GM12878 (cell line): ENCODE measurements around the gene IPCEF1. TPM values are rescaled to one million over a fixed set of nuclear protein-coding genes. Genes with fewer than 3 reads are reported as not detected.

Source experiments
- ATAC-seq: fragments of 200-7000 bp; cut with Tn5 transposase; 3 replicates; pipeline ENCODE4 v1.9.1; 2020; ENCODE audit warnings: mild to moderate bottlenecking, moderate library complexity
- BruUV-seq: library from RNA; stranded (reverse); fragments of 400-500 nt; replicated peaks from 2 replicates; lab custom pipeline; 2021; lab: Mats Ljungman, UMichigan
- CTCF ChIA-PET: fragments of 300-600 bp; sonication (Branson Sonifier 250); formaldehyde crosslinking; extraction: SDS; loops from one replicate; lab custom pipeline; 2021; ENCODE audit warnings: inconsistent platforms; lab: Yijun Ruan, JAX
- POLR2A ChIA-PET: fragments of 350-600 bp; formaldehyde crosslinking; extraction: SDS; loops from one replicate; lab custom pipeline; 2021; ENCODE audit warnings: inconsistent platforms; lab: Charles Lee
- RAD21 ChIA-PET: fragments of 300-600 bp; sonication (Branson Sonifier 250); formaldehyde crosslinking; loops from one replicate; lab custom pipeline; 2023; ENCODE audit warnings: antibody characterized with exemption; ENCODE audit not compliant: unreplicated experiment; lab: Charles Lee
- SMC1A ChIA-PET: fragments of 300-600 bp; sonication (Branson Sonifier 250); formaldehyde crosslinking; loops from one replicate; lab custom pipeline; 2023; ENCODE audit not compliant: unreplicated experiment, uncharacterized antibody; lab: Charles Lee
- DNase-seq: peaks from one replicate; pipeline ENCODE4 v3.0.0-alpha.2; 2011; ENCODE audit warnings: low read depth, low spot score
- FAIRE-seq: peaks from 3 replicates; lab custom pipeline; 2011; peaks lifted over from hg19 to GRCh38; lab: Jason Lieb, UNC
- H2AFZ ChIP-seq: 2 replicates; pipeline ENCODE4 v1.6.0; 2011; ENCODE audit warnings: low read depth, low read length, control low read depth; ENCODE audit not compliant: control insufficient read depth
- H3K27ac ChIP-seq: 2 replicates; pipeline ENCODE4 v1.5.1; 2011; ENCODE audit warnings: control low read depth; ENCODE audit not compliant: control insufficient read depth, insufficient read depth
- H3K27me3 ChIP-seq, 2 experiments: replicated peaks in 1 of 2; 2 replicates each; pipeline versions ENCODE4 v1.6.0 to v1.6.1; 2011; ENCODE audit warnings: low read length in 1 of 2; ENCODE audit not compliant: control insufficient read depth in 2 of 2, insufficient read depth in 2 of 2
- H3K36me3 ChIP-seq, 2 experiments: 2 replicates each; pipeline ENCODE4 v1.5.1; 2011; ENCODE audit warnings: low read length in 1 of 2; ENCODE audit not compliant: control insufficient read depth in 2 of 2, insufficient read depth in 2 of 2
- H3K4me1 ChIP-seq: 2 replicates; pipeline ENCODE4 v1.6.1; 2011; ENCODE audit warnings: mild to moderate bottlenecking, low read length, moderate library complexity, mixed read lengths; ENCODE audit not compliant: control insufficient read depth, insufficient read depth
- H3K4me2 ChIP-seq: 2 replicates; pipeline ENCODE4 v1.6.0; 2011; ENCODE audit warnings: control low read depth; ENCODE audit not compliant: control insufficient read depth, insufficient read depth
- H3K4me3 ChIP-seq: fragments of 200-600 bp; sonication (generic); 2 replicates; pipeline ENCODE4 v1.5.1; 2016
- H3K79me2 ChIP-seq: 2 replicates; pipeline ENCODE4 v1.6.0; 2011; ENCODE audit warnings: low read length; ENCODE audit not compliant: control insufficient read depth, insufficient read depth
- H3K9ac ChIP-seq: 2 replicates; pipeline ENCODE4 v1.8.0; 2011; ENCODE audit warnings: low read length, control low read depth, mixed read lengths; ENCODE audit not compliant: control insufficient read depth, insufficient read depth
- H3K9me3 ChIP-seq: replicated peaks from 3 replicates; pipeline ENCODE4 v1.5.1; 2011; ENCODE audit warnings: mild to moderate bottlenecking, low read length; ENCODE audit not compliant: control insufficient read depth, insufficient read depth
- H4K20me1 ChIP-seq: 2 replicates; pipeline ENCODE4 v1.6.0; 2011; ENCODE audit not compliant: control insufficient read depth, insufficient read depth
- BHLHE40 ChIP-seq, 2 experiments: fragments of 450-650 bp in 1 of 2; IDR thresholded peaks; 2 replicates each; pipeline ENCODE4 v1.6.1; 2011 to 2017; ENCODE audit warnings: low read depth in 2 of 2, borderline replicate concordance in 1 of 2, improper control_type of control experiment in 1 of 2, low read length in 1 of 2, mild to moderate bottlenecking in 1 of 2
- CEBPB ChIP-seq, 2 experiments: fragments of 150-350 bp in 1 of 2; IDR thresholded peaks; 2 replicates each; pipeline ENCODE4 v1.6.1; 2012 to 2014; ENCODE audit warnings: low read depth in 2 of 2, low read length in 2 of 2, borderline replicate concordance in 1 of 2, inconsistent platforms in 1 of 2
- CTCF ChIP-seq, 3 experiments: IDR thresholded peaks in 2 of 3; conservative IDR thresholded peaks in 1 of 3; 2 replicates each; pipeline ENCODE4 v1.5.1; 2011; ENCODE audit warnings: low read depth in 3 of 3, low read length in 3 of 3, mild to moderate bottlenecking in 3 of 3, control low read depth in 2 of 3, moderate library complexity in 2 of 3, inconsistent platforms in 1 of 3, mixed read lengths in 1 of 3; ENCODE audit not compliant: control insufficient read depth in 2 of 3, insufficient read depth in 1 of 3; ENCODE audit errors: extremely low read depth in 1 of 3
- E2F4 ChIP-seq: IDR thresholded peaks from 2 replicates; pipeline ENCODE4 v1.6.1; 2012; ENCODE audit warnings: low read depth, low read length, improper control_type of control experiment
- FOXM1 ChIP-seq: IDR thresholded peaks from 2 replicates; pipeline ENCODE4 v1.6.1; 2012; ENCODE audit warnings: low read depth, mild to moderate bottlenecking, inconsistent platforms, low read length, moderate library complexity
- GATAD2B ChIP-seq: fragments of 450-650 bp; conservative IDR thresholded peaks from 2 replicates; pipeline ENCODE4 v1.6.1; 2017; ENCODE audit warnings: low read depth, mild to moderate bottlenecking, moderate library complexity
- HDAC2 ChIP-seq: fragments of 200-600 bp; sonication (generic); IDR thresholded peaks from 2 replicates; pipeline ENCODE4 v1.6.1; 2017
- KDM1A ChIP-seq: fragments of 200-600 bp; sonication (generic); IDR thresholded peaks from 2 replicates; pipeline ENCODE4 v1.6.1; 2016; ENCODE audit warnings: borderline replicate concordance
- NFIC ChIP-seq: IDR thresholded peaks from 2 replicates; pipeline ENCODE4 v1.6.1; 2012; ENCODE audit warnings: low read depth, mild to moderate bottlenecking, inconsistent platforms, low read length, moderate library complexity
- PAX8 ChIP-seq: fragments of 450-650 bp; IDR thresholded peaks from 2 replicates; pipeline ENCODE4 v1.6.1; 2017; ENCODE audit warnings: mild to moderate bottlenecking, moderate library complexity
- RAD21 ChIP-seq: IDR thresholded peaks from 2 replicates; pipeline ENCODE4 v1.6.1; 2011; ENCODE audit warnings: mild to moderate bottlenecking, low read depth, low read length, moderate library complexity; ENCODE audit not compliant: insufficient read depth
- RBBP5 ChIP-seq: fragments of 200-600 bp; sonication (generic); conservative IDR thresholded peaks from 2 replicates; pipeline ENCODE4 v1.6.1; 2016
- SKIL ChIP-seq: fragments of 450-650 bp; IDR thresholded peaks from 2 replicates; pipeline ENCODE4 v1.6.1; 2017; ENCODE audit warnings: mild to moderate bottlenecking, low read depth, inconsistent platforms; ENCODE audit not compliant: poor library complexity, severe bottlenecking
- TCF7 ChIP-seq: IDR thresholded peaks from 2 replicates; pipeline ENCODE4 v1.6.1; 2014; ENCODE audit warnings: antibody characterized with exemption, borderline replicate concordance
- WRNIP1 ChIP-seq: IDR thresholded peaks from 2 replicates; pipeline ENCODE4 v1.6.1; 2011; ENCODE audit warnings: low read depth, low read length, improper control_type of control experiment, borderline replicate concordance
- YY1 ChIP-seq: IDR thresholded peaks from 2 replicates; pipeline ENCODE4 v1.6.1; 2011; ENCODE audit warnings: low read depth, mild to moderate bottlenecking, low read length
- ZBED1 ChIP-seq: IDR thresholded peaks from 2 replicates; pipeline ENCODE4 v1.6.1; 2016; ENCODE audit warnings: borderline replicate concordance
- ZNF24 ChIP-seq: fragments of 450-650 bp; IDR thresholded peaks from 2 replicates; pipeline ENCODE4 v1.6.1; 2017; ENCODE audit warnings: antibody characterized with exemption, mild to moderate bottlenecking
- WGBS: methylation state at CpG from one replicate; pipeline ENCODE4 v1.1.6; 2016; ENCODE audit warnings: low lambda C conversion rate; ENCODE audit not compliant: insufficient replicate concordance, insufficient coverage; ENCODE audit errors: missing lambda C conversion rate; 5-methylcytosine and 5-hydroxymethylcytosine counted together
- in situ Hi-C: fragments of 300-500 bp; cut with MboI; formaldehyde crosslinking; loops from 9 replicates; pipeline ENCODE4 v1.14.3; 2018; ENCODE audit warnings: mixed read lengths
- intact Hi-C: fragments of 100-400 bp; cut with micrococcal nuclease; formaldehyde crosslinking; loops from one replicate; pipeline ENCODE4 v1.14.2; 2022; ENCODE audit not compliant: unreplicated experiment
- polyA plus RNA-seq, 11 experiments: library from polyadenylated mRNA; depleted of rRNA in 4 of 11; unstranded in 6 of 11; stranded (reverse) in 5 of 11; fragments of >200 nt; fragmentation: Nextera tagmentation in 4 of 11; fragmentation: Illumina TruSeq in 1 of 11; extraction: Ambion mirVana in 4 of 11; extraction: Trizol in 1 of 11; gene quantifications; 1 replicate in 1 of 11; 2 replicates in 10 of 11; pipeline versions ENCODE4 v1.2.1 to v1.2.3, GENCODE V29; 2011 to 2016; ENCODE audit warnings: inconsistent platforms in 2 of 11, missing spikeins in 2 of 11, low read depth in 1 of 11
- total RNA-seq, 4 experiments: library from RNA; depleted of rRNA in 3 of 4; stranded (reverse); fragments of >200 nt in 3 of 4; fragmentation: Illumina TruSeq in 1 of 4; extraction: Trizol in 1 of 4; gene quantifications; 2 replicates each; pipeline versions ENCODE4 v1.2.1 to v1.2.3, GENCODE V29; 2013 to 2021

Gene IPCEF1
- total and polyA plus RNA-seq, 10 of the 15 experiments (the other 5 are each of a cell fraction or from before 2014, with no cell fraction given): 1.3 to 137 (median 4.2) TPM

- intact Hi-C loops (no loop called here), in situ Hi-C loops (no loop called here)
- SMC1A ChIA-PET: no interaction called here
- TF ChIP-seq TCF7: no peak
- TF ChIP-seq YY1: no peak
- no peak for TF ChIP-seq RAD21
- TF ChIP-seq HDAC2: no peak
- TF ChIP-seq E2F4: no peak
- no peak for TF ChIP-seq BHLHE40 (IDR thresholded peaks at IDR 0.05; ENCODE audit: borderline replicate concordance in 1 of 2, low read depth in 2 of 2, low read length in 1 of 2)
- TF ChIP-seq RBBP5: no peak
- no peak for TF ChIP-seq ZNF24
- no peak for TF ChIP-seq KDM1A
- no peak for TF ChIP-seq CTCF (IDR thresholded peaks at IDR 0.05 in 2 of 3, conservative IDR thresholded peaks at IDR 0.05 in 1 of 3; ENCODE audit: control insufficient read depth in 2 of 3, extremely low read depth in 1 of 3, insufficient read depth in 1 of 3, low read depth in 3 of 3, low read length in 3 of 3)
- TF ChIP-seq NFIC: no peak
- no peak for TF ChIP-seq SKIL
- no peak for TF ChIP-seq GATAD2B
- TF ChIP-seq WRNIP1: no peak
- TF ChIP-seq ZBED1: no peak
- TF ChIP-seq FOXM1: no peak
- no peak for TF ChIP-seq CEBPB (IDR thresholded peaks at IDR 0.05; ENCODE audit: borderline replicate concordance in 1 of 2, low read depth in 2 of 2, low read length in 2 of 2)
- TF ChIP-seq PAX8: no peak
- H3K4me3 ChIP-seq: no peak overlapping the region
- no peaks in the 10 kb centered on the region for H3K79me2 ChIP-seq
- no peaks in the 10 kb centered on the region; a peak in 3 of 4 replicates for H3K27me3 ChIP-seq
- H4K20me1 ChIP-seq: no peaks in the 10 kb centered on the region
- no peak overlapping the region for H3K27ac ChIP-seq
- no peak overlapping the region for H3K9ac ChIP-seq
- no peak for DNase-seq
- H3K4me2 ChIP-seq: no peak overlapping the region
- WGBS: 0% methylated on average over 1 of the region's 1 CpG
- H2AFZ ChIP-seq: no peak overlapping the region
- H3K36me3 ChIP-seq: no peaks in the 10 kb centered on the region
- POLR2A ChIA-PET: no interaction called here
- ATAC-seq: no peak
- no TSS peak for BruUV-seq
- FAIRE-seq: no peak
- CTCF ChIA-PET: no interaction called here
- no peaks in the 10 kb centered on the region for H3K4me1 ChIP-seq
- H3K9me3 ChIP-seq: no peaks in the 10 kb centered on the region
- RAD21 ChIA-PET: no interaction called here
Measured at GRCh38 chr6:154111025-154111424, 245.6 kb downstream of the IPCEF1 start.
